ENCODE measurements around the gene RAB31. TPM values are rescaled to one million over a fixed set of nuclear protein-coding genes. Genes with fewer than 3 reads are reported as not detected.

RAB31 gene
- total RNA-seq, 1 experiment from 2014 or later = 2.3 TPM

GRCh38 chr18:9739516-9739915 is 31.4 kb downstream of the RAB31 start:
- TF ChIP-seq CTCF (IDR thresholded peaks at IDR 0.05; ENCODE audit: unreplicated experiment) = no peak
- Mint-ChIP-seq H3K9me3 (ENCODE audit: low read depth, unreplicated experiment) (peaks cover under 1% of the 10 kb centered on the region), H3K27me3 (ENCODE audit: unreplicated experiment) (peaks cover 3% of the 10 kb centered on the region), H3K4me1 (ENCODE audit: low read depth, unreplicated experiment) (peaks cover 57% of the 10 kb centered on the region), H3K4me3 (ENCODE audit: low read depth, unreplicated experiment) (no peak overlapping the region), H3K27ac (ENCODE audit: unreplicated experiment) (no peak overlapping the region), H3K36me3 (ENCODE audit: insufficient read depth, unreplicated experiment) (no peaks in the 10 kb centered on the region)
- BruUV-seq (replicated peaks) = no TSS peak
- CTCF ChIA-PET = interaction anchor here (0.6 kb wide), 1 partner anchor 19 kb away, joined by 5 read pairs; no protein-coding TSS in a partner anchor
- intact Hi-C loops (cut with micrococcal nuclease; ENCODE audit: unreplicated experiment) = no loop called here
- no peak for DNase-seq

GRCh38 chr18:9740071-9740470 is 32.0 kb downstream of the RAB31 start:
- CTCF ChIA-PET = no interaction called here
- Mint-ChIP-seq H3K9me3 (ENCODE audit: low read depth, unreplicated experiment) (peaks cover 4% of the 10 kb centered on the region), H3K4me1 (ENCODE audit: low read depth, unreplicated experiment) (peaks cover 60% of the 10 kb centered on the region), H3K36me3 (ENCODE audit: insufficient read depth, unreplicated experiment) (no peaks in the 10 kb centered on the region), H3K27me3 (ENCODE audit: unreplicated experiment) (no peaks in the 10 kb centered on the region), H3K4me3 (ENCODE audit: low read depth, unreplicated experiment) (no peak overlapping the region), H3K27ac (ENCODE audit: unreplicated experiment) (no peak overlapping the region)
- no peak for TF ChIP-seq CTCF (IDR thresholded peaks at IDR 0.05; ENCODE audit: unreplicated experiment)
- no peak for DNase-seq
- intact Hi-C loops (cut with micrococcal nuclease; ENCODE audit: unreplicated experiment) = no loop called here
- no TSS peak for BruUV-seq (replicated peaks)

- CTCF ChIA-PET = no interaction called here
- H3K36me3 Mint-ChIP-seq (ENCODE audit: insufficient read depth, unreplicated experiment) = no peaks in the 10 kb centered on the region
- no peak for DNase-seq
- H3K27ac Mint-ChIP-seq (ENCODE audit: unreplicated experiment) = no peak overlapping the region
- no peaks in the 10 kb centered on the region for H3K27me3 Mint-ChIP-seq (ENCODE audit: unreplicated experiment)
- H3K4me3 Mint-ChIP-seq (ENCODE audit: low read depth, unreplicated experiment) = no peak overlapping the region
- H3K4me1 Mint-ChIP-seq (ENCODE audit: low read depth, unreplicated experiment) = peaks cover 60% of the 10 kb centered on the region
- no peak for TF ChIP-seq CTCF (IDR thresholded peaks at IDR 0.05; ENCODE audit: unreplicated experiment)
- no TSS peak for BruUV-seq (replicated peaks)
- H3K9me3 Mint-ChIP-seq (ENCODE audit: low read depth, unreplicated experiment) = peaks cover 4% of the 10 kb centered on the region
- intact Hi-C loops (cut with micrococcal nuclease; ENCODE audit: unreplicated experiment) = no loop called here
Measured at GRCh38 chr18:9741406-9741792, 33.3 kb downstream of the RAB31 start.

- peaks cover 60% of the 10 kb centered on the region for H3K4me1 Mint-ChIP-seq (ENCODE audit: low read depth, unreplicated experiment)
- CTCF ChIA-PET = interaction anchor here (1.1 kb wide), 1 partner anchor 157 kb away, joined by 3 read pairs; no protein-coding TSS in a partner anchor
- intact Hi-C loops (cut with micrococcal nuclease; ENCODE audit: unreplicated experiment) = no loop called here
- no peak for DNase-seq
- TF ChIP-seq CTCF (IDR thresholded peaks at IDR 0.05; ENCODE audit: unreplicated experiment) = no peak
- H3K36me3 Mint-ChIP-seq (ENCODE audit: insufficient read depth, unreplicated experiment) = no peaks in the 10 kb centered on the region
- H3K4me3 Mint-ChIP-seq (ENCODE audit: low read depth, unreplicated experiment) = peak overlapping the region; percentile 36
- no TSS peak for BruUV-seq (replicated peaks)
- no peaks in the 10 kb centered on the region for H3K27me3 Mint-ChIP-seq (ENCODE audit: unreplicated experiment)
- peak overlapping the region; percentile 83 for H3K27ac Mint-ChIP-seq (ENCODE audit: unreplicated experiment)
- peaks cover 4% of the 10 kb centered on the region for H3K9me3 Mint-ChIP-seq (ENCODE audit: low read depth, unreplicated experiment)
Measured at GRCh38 chr18:9741793-9742523, 33.9 kb downstream of the RAB31 start.

All from Calu3 (cell line).